ENCODE data around the gene SFTPB. TPM values are rescaled to one million over a fixed set of nuclear protein-coding genes. Genes with fewer than 3 reads are reported as not detected.

The SFTPB gene
- total RNA-seq, 1 donor from 2014 or later: not detected

- DNase-seq (ENCODE audit: low spot score in 2 of 2) (no peak), FAIRE-seq (no peak)
Observed at GRCh38 chr2:85703329-85703728, 35.3 kb upstream of the SFTPB start.

- FAIRE-seq: no peak
- DNase-seq (ENCODE audit: low spot score in 2 of 2): no peak
Observed at GRCh38 chr2:85702800-85703199, 34.8 kb upstream of the SFTPB start.

- no peak for DNase-seq (ENCODE audit: low spot score in 2 of 2)
- FAIRE-seq: no peak
Observed at GRCh38 chr2:85702172-85702571, 34.2 kb upstream of the SFTPB start.

GRCh38 chr2:85699325-85699724 is 31.3 kb upstream of the SFTPB start:
- DNase-seq (ENCODE audit: low spot score in 2 of 2): no peak

DNA sequence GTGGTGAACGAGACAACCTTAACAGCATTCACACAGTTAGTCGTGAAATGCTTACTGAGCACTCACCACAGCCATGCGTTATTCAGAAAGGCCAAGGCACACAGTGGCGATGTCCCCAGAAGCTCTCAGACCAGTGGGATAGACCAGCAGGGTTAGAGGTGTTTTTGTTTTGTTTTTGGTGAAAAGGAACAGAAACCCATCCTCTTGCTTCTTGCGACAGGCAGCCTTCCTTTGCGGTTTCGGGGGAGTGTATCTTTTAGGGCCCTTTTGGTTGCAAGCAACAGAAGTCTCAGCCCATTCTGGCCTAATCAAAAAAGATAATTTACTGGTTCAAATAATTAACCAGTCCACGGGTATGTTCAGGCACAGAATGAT is 30.9 kb upstream of the SFTPB start:
- no peak for DNase-seq (ENCODE audit: low spot score in 2 of 2)
- no peak for FAIRE-seq

More at GRCh38 chr2:85699325-85699724, 31.3 kb upstream of the SFTPB start:
- no peak for FAIRE-seq

- DNase-seq (ENCODE audit: low spot score in 2 of 2) (no peak), FAIRE-seq (no peak)
Observed at GRCh38 chr2:85698184-85698879, 30.3 kb upstream of the SFTPB start.

- DNase-seq (ENCODE audit: low spot score in 2 of 2): no peak
- no peak for FAIRE-seq
Observed at GRCh38 chr2:85697716-85698115, 29.7 kb upstream of the SFTPB start.

DNA sequence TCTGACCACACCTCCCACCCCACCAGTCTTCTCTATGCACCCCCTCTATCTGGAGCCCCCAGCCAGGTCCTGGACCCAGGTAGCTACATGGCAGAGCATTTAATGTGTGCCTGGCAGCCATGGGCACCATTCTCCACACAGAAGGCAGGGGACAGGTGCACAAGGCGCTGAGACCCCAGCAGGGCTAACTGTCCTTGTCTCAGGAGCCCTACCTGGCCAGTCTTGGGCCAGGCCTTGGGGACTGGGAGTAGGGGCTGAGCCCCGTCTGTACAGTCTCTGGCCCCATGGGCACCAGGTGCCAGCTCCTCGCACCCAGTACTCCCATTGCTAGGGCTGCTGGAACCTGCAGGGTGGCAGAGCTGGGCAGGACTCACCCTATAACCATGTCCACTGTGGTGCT is 29.1 kb upstream of the SFTPB start:
- DNase-seq (ENCODE audit: low spot score in 2 of 2) (no peak), FAIRE-seq (no peak)

GRCh38 chr2:85695691-85696668 is 28.0 kb upstream of the SFTPB start:
- FAIRE-seq: no peak

DNA sequence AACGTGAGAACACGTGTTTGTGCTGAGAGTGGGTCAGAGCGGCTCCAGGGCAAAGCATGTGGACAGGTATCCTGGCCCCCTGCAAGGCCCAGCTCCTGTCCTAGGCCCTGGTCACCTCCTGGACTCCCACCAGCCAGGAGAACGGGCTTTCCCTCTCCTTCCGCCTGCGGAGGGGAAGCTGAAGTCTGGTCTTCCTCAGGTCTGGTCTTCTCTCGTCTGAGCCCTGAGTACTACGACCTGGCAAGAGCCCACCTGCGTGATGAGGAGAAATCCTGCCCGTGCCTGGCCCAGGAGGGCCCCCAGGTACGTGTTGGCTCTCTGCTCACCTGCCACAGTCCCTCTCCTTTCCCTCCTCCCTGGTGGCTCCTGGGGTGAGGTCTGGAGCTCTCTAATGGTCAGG is 27.1 kb upstream of the SFTPB start:
- no peak for DNase-seq (ENCODE audit: low spot score in 2 of 2)
- FAIRE-seq: no peak

More at GRCh38 chr2:85695691-85696668, 28.0 kb upstream of the SFTPB start:
- DNase-seq (ENCODE audit: low spot score in 2 of 2): no peak

GRCh38 chr2:85694052-85695025 is 26.3 kb upstream of the SFTPB start, which contains the start of gene GNLY:
Gene GNLY, plus strand, starts transcription at chr2:85694358. Its CDS starts 61 bp downstream, at chr2:85694419.
- FAIRE-seq (no peak), DNase-seq (ENCODE audit: low spot score in 2 of 2) (no peak)

DNA sequence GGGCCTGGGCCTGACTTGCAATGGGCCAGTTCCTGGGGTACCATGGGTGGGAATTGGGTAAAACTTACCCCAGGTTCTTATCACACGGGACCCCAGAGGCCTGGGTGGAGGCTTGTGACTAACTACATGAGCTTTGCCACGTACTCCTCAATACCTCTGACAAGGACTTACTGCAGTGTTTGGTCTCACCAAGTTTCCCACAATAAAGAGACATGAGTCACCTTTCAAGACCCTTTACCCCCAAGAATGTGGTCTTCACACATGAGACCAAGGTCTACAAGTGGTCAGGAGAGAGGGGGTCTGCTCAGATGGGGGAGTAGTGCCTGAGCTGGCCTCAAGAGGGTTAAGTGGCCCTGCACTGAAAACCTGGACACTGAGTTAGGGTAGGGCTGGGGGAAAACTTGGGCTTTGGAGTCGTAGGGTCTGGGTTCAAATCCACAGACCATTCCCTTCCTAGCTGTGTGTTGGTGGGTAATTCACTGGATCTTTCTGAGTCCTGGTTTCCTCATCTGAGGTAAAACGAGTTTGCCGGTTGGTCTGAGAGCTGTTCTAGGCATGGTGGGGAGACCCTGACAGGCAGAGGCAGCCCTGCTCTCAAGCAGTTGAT is 24.1 kb upstream of the SFTPB start:
- DNase-seq (ENCODE audit: low spot score in 2 of 2) (no peak), FAIRE-seq (no peak)

- FAIRE-seq (no peak), DNase-seq (ENCODE audit: low spot score in 2 of 2) (no peak)
Observed at GRCh38 chr2:85690932-85691331, 22.9 kb upstream of the SFTPB start.

DNA sequence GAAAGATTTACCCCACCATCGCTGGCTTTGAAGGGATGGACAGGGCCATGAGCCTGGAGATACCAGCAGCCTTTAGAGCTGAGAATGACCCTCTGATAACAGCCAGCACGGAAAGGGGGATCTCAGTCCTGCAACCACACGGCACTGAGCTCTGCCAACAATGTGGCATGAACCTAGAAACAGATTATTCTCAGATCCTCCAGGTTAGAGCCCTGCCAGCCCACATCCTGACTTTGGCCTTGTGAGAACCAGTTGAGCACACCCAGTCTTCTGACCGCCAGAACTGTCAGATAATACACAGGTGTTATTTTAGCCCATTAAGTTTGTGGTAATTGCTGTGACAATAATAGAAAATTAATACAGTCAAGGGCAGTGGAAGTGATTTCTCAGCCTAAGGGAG is 16.8 kb upstream of the SFTPB start:
- FAIRE-seq (no peak), DNase-seq (ENCODE audit: low spot score in 2 of 2) (no peak)

GRCh38 chr2:85684380-85684779 is 16.4 kb upstream of the SFTPB start:
- no peak for FAIRE-seq
- DNase-seq (ENCODE audit: low spot score in 2 of 2): no peak

GRCh38 chr2:85682378-85682777 is 14.4 kb upstream of the SFTPB start:
- no peak for DNase-seq (ENCODE audit: low spot score in 2 of 2)
- no peak for FAIRE-seq

GRCh38 chr2:85681776-85682175 is 13.8 kb upstream of the SFTPB start:
- DNase-seq (ENCODE audit: low spot score in 2 of 2): no peak
- no peak for FAIRE-seq

- FAIRE-seq: no peak
- no peak for DNase-seq (ENCODE audit: low spot score in 2 of 2)
Observed at GRCh38 chr2:85681372-85681763, 13.4 kb upstream of the SFTPB start.

- FAIRE-seq (no peak), DNase-seq (ENCODE audit: low spot score in 2 of 2) (no peak)
Observed at GRCh38 chr2:85680707-85681371, 12.8 kb upstream of the SFTPB start.
